Endothelial cell (in vitro differentiated cells): ENCODE results near the gene PTPRE. TPM values are rescaled to one million over a fixed set of nuclear protein-coding genes. Genes with fewer than 3 reads are reported as not detected.
A peak's percentile ranks its signal among the peaks of the same experiment; 100 is the strongest.

Source experiments
- DNase-seq: peaks from one replicate; pipeline ENCODE4 v3.0.0; 2021; ENCODE audit warnings: low spot score
- H3K27ac Mint-ChIP-seq: one replicate; pipeline ENCODE4 v1.8.0; 2021; ENCODE audit warnings: mixed read lengths, inconsistent platforms; ENCODE audit not compliant: unreplicated experiment
- H3K27me3 Mint-ChIP-seq: one replicate; pipeline ENCODE4 v1.8.0; 2021; ENCODE audit warnings: mild to moderate bottlenecking, moderate library complexity, mixed read lengths, inconsistent platforms; ENCODE audit not compliant: unreplicated experiment
- H3K36me3 Mint-ChIP-seq: one replicate; pipeline ENCODE4 v1.8.0; 2021; ENCODE audit warnings: mild to moderate bottlenecking, low read depth, mixed read lengths, inconsistent platforms; ENCODE audit not compliant: unreplicated experiment
- H3K4me1 Mint-ChIP-seq: one replicate; pipeline ENCODE4 v1.8.0; 2021; ENCODE audit warnings: mild to moderate bottlenecking, mixed read lengths, inconsistent platforms; ENCODE audit not compliant: unreplicated experiment
- H3K4me3 Mint-ChIP-seq: one replicate; pipeline ENCODE4 v1.8.0; 2021; ENCODE audit warnings: mild to moderate bottlenecking, mixed read lengths, inconsistent platforms; ENCODE audit not compliant: unreplicated experiment
- H3K9me3 Mint-ChIP-seq: one replicate; pipeline ENCODE4 v1.8.0; 2021; ENCODE audit warnings: mixed read lengths, inconsistent platforms; ENCODE audit not compliant: unreplicated experiment
- CTCF ChIP-seq: fragments of 200-600 bp; sonication (generic); IDR thresholded peaks from one replicate; pipeline ENCODE4 v1.5.0; 2021; ENCODE audit warnings: antibody characterized with exemption; ENCODE audit not compliant: unreplicated experiment
- total RNA-seq: library from RNA; stranded (reverse); fragmentation: NEBNext Ultra II Directional; extraction: Animal tissue kit (Norgen Biotek cat#: 25700); gene quantifications from one replicate; pipeline ENCODE4 v1.2.1, GENCODE V29; 2021; ENCODE audit not compliant: unreplicated experiment

Gene PTPRE
- total RNA-seq, 1 donor from 2014 or later: 117 TPM

DNA sequence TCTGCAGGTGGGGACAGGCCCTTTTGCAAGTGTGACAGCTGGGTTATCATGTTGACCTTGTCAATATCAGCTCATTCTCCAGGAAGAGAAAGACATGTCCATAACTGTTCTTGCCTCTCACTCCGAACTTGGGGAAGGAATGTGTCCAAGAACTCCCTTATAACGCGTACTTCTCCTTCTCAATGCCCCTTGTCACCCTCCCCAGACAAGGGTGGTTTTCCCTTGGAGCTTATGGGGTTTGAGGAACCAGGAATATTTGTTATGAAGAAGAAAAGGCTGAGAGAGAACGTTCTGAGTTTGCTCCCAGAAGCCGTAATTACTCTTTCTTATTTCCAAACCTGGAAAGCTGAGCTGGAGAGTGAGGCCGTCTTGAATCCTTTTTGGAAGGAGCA lies 141.9 kb downstream of the PTPRE start:
- Mint-ChIP-seq H3K27ac (peak overlapping the region; percentile 97), H3K27me3 (peaks cover 14% of the 10 kb centered on the region), H3K4me1 (peaks cover 68% of the 10 kb centered on the region), H3K9me3 (no peaks in the 10 kb centered on the region), H3K36me3 (peaks cover 57% of the 10 kb centered on the region), H3K4me3 (peak overlapping the region; percentile 90)
- TF ChIP-seq CTCF: no peak
- no peak for DNase-seq

DNA sequence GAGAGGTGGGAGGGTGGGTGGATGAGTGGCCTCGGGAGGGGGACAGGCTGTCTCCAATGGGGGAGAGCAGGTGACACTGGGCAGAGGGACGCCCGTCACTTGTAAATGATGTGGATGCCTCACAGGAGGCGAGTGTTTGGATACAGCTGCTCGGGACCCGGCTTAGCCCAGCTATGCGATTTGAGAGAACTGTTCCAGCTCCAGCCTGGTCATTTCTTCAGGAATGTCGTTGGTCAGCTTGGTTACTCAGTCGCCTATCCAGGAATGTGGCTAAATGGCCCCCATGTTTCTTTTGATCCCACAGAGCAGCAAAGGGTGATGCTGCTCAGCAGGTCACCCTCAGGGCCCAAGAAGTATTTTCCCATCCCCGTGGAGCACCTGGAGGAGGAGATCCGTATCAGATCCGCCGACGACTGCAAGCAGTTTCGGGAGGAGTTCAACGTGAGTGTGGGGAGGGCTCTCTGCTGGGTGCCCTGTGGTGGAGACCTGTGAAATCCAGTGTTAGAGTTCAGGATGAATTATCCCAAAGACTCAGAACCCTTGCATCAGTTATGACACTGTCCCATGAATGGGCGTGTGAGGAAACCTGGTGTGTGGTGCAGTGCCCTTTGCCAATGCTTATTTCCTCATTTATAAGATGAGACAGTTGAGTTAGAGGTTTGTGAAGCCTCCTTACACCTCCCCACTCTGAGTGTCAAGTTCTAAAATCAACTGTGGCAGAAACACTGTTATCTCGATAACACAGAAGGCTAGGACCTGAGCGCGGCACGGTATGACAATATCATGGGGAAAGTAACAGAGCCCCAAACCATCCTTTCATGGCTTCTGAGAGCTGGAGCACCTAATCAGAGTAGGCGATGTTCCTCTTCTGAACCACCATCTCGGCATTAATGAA lies 142.6 kb downstream of the PTPRE start:
- no peak for DNase-seq
- Mint-ChIP-seq H3K27me3 (peaks cover 14% of the 10 kb centered on the region), H3K36me3 (peaks cover 62% of the 10 kb centered on the region), H3K27ac (no peak overlapping the region), H3K4me1 (peaks cover 72% of the 10 kb centered on the region), H3K9me3 (no peaks in the 10 kb centered on the region), H3K4me3 (peak overlapping the region; percentile 90)
- TF ChIP-seq CTCF: no peak

GRCh38 chr10:128050121-128050516 lies 143.2 kb downstream of the PTPRE start:
- H3K4me3 Mint-ChIP-seq: peak overlapping the region; percentile 86
- H3K27me3 Mint-ChIP-seq: peaks cover 15% of the 10 kb centered on the region
- H3K36me3 Mint-ChIP-seq: peaks cover 61% of the 10 kb centered on the region
- TF ChIP-seq CTCF: no peak
- H3K27ac Mint-ChIP-seq: no peak overlapping the region
- peaks cover 69% of the 10 kb centered on the region for H3K4me1 Mint-ChIP-seq
- DNase-seq: no peak
- no peaks in the 10 kb centered on the region for H3K9me3 Mint-ChIP-seq

- peaks cover 67% of the 10 kb centered on the region for H3K36me3 Mint-ChIP-seq
- peaks cover 74% of the 10 kb centered on the region for H3K4me1 Mint-ChIP-seq
- no peaks in the 10 kb centered on the region for H3K9me3 Mint-ChIP-seq
- DNase-seq: no peak
- peak overlapping the region; percentile 86 for H3K4me3 Mint-ChIP-seq
- H3K27ac Mint-ChIP-seq: peak overlapping the region; percentile 61
- no peak for TF ChIP-seq CTCF
- H3K27me3 Mint-ChIP-seq: peaks cover 18% of the 10 kb centered on the region
Observed at GRCh38 chr10:128050936-128051335, 144.0 kb downstream of the PTPRE start.

DNA sequence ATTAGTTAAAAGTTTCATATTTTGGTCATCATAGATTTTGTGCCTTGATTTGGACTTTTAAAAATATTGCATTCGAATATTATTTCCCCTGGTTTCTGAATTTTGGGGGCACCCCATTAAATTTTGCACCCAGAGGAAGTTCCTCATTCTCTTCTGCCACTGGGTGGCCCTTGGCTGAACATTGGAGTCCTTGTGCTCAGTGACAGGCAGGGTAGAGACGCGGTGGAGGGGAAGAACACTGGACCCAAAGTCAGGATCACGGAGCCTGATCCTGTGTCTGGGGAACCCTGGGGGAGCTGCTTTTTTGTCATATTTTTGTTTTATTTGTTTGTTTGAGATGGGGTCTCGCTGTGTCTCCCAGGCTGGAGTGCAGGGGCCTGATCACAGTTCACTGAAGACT lies 144.6 kb downstream of the PTPRE start:
- no peaks in the 10 kb centered on the region for H3K9me3 Mint-ChIP-seq
- peak overlapping the region; percentile 61 for H3K27ac Mint-ChIP-seq
- no peak for DNase-seq
- peaks cover 18% of the 10 kb centered on the region for H3K27me3 Mint-ChIP-seq
- TF ChIP-seq CTCF: no peak
- H3K4me3 Mint-ChIP-seq: peak overlapping the region; percentile 42
- peaks cover 70% of the 10 kb centered on the region for H3K36me3 Mint-ChIP-seq
- H3K4me1 Mint-ChIP-seq: peaks cover 74% of the 10 kb centered on the region
